Omental fat pad (tissue), 4 donors: ENCODE data around the gene MPIG6B. TPM values are rescaled to one million over a fixed set of nuclear protein-coding genes. Genes with fewer than 3 reads are reported as not detected.

Experiments
- ATAC-seq: fragments of 150-250 bp; one replicate; pipeline ENCODE4 v1.9.1; 2016; ENCODE audit warnings: mild to moderate bottlenecking, moderate library complexity; ENCODE audit not compliant: low FRiP score
- DNase-seq: peaks from one replicate; pipeline ENCODE4 v3.0.0-alpha.2; 2019; ENCODE audit warnings: low spot score
- total RNA-seq, 4 donors: library from RNA; depleted of rRNA; stranded (reverse); fragments of >200 nt; gene quantifications; one replicate each; pipeline ENCODE4 v1.1.0, GENCODE V29; 2016
- TF ChIP-seq, protein P1 (sequence below), 3 donors: fragments of 450-650 bp; IDR thresholded peaks; one replicate each; pipeline ENCODE4 v1.5.1; 2016 to 2017; ENCODE audit warnings: antibody characterized with exemption in 3 of 3, mild to moderate bottlenecking in 3 of 3, moderate library complexity in 2 of 3

MPIG6B gene
- total RNA-seq, 4 donors from 2014 or later: 0.84 TPM; not detected in 3

GRCh38 chr6:31762878-31763618 is 39.9 kb downstream of the MPIG6B start:
- TF ChIP-seq, protein P1, sequence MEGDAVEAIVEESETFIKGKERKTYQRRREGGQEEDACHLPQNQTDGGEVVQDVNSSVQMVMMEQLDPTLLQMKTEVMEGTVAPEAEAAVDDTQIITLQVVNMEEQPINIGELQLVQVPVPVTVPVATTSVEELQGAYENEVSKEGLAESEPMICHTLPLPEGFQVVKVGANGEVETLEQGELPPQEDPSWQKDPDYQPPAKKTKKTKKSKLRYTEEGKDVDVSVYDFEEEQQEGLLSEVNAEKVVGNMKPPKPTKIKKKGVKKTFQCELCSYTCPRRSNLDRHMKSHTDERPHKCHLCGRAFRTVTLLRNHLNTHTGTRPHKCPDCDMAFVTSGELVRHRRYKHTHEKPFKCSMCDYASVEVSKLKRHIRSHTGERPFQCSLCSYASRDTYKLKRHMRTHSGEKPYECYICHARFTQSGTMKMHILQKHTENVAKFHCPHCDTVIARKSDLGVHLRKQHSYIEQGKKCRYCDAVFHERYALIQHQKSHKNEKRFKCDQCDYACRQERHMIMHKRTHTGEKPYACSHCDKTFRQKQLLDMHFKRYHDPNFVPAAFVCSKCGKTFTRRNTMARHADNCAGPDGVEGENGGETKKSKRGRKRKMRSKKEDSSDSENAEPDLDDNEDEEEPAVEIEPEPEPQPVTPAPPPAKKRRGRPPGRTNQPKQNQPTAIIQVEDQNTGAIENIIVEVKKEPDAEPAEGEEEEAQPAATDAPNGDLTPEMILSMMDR (IDR thresholded peaks at IDR 0.05): no peak
- ATAC-seq (no peak), DNase-seq (no peak)

GRCh38 chr6:31763619-31763940 is 40.4 kb downstream of the MPIG6B start:
- TF ChIP-seq, protein P1 (IDR thresholded peaks at IDR 0.05): no peak
- DNase-seq (no peak), ATAC-seq (no peak)

DNA sequence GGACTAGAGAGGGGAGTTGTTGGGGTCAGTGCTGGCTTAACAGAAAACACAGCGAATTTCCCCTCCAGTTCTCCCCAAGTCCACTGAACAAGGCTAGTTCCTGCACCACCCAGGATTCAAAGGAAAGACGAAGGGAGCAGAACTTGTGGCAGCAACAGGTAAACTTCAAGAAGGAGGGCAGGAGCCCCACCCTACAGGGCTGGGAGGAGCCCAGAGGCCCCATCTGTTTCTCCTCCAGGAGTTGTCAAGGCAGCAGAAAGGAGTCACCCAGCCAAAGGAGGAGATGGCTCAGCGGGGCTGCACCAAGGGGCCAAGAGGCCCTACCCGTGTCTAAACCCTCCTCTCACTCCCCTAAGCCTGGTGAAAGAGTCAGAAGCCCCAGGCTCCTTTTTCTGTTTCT is 41.0 kb downstream of the MPIG6B start:
- TF ChIP-seq, protein P1 (IDR thresholded peaks at IDR 0.05): no peak
- ATAC-seq: no peak
- no peak for DNase-seq

DNA sequence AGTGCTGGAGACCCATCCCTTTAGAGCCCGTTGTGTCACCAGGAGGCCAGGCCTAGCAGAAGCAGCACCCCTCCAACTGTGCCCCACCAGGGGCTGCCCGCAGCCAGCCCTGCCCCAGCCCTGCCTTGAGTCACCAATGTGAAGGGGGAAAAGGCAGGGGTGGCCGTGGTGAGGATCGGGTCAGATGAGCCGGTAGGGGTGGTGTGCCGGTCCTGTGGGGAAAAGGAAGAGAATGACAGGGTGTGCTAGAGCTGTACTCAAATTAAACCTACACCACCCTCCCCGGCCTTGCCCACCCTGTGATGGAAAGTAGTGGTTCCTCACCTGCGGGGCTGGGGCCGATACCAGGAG is 42.4 kb downstream of the MPIG6B start:
- no peak for DNase-seq
- TF ChIP-seq, protein P1 (IDR thresholded peaks at IDR 0.05): no peak
- ATAC-seq: no peak

GRCh38 chr6:31765910-31766794 is 43.0 kb downstream of the MPIG6B start:
- ATAC-seq: no peak
- TF ChIP-seq, protein P1 (IDR thresholded peaks at IDR 0.05): no peak
- no peak for DNase-seq

DNA sequence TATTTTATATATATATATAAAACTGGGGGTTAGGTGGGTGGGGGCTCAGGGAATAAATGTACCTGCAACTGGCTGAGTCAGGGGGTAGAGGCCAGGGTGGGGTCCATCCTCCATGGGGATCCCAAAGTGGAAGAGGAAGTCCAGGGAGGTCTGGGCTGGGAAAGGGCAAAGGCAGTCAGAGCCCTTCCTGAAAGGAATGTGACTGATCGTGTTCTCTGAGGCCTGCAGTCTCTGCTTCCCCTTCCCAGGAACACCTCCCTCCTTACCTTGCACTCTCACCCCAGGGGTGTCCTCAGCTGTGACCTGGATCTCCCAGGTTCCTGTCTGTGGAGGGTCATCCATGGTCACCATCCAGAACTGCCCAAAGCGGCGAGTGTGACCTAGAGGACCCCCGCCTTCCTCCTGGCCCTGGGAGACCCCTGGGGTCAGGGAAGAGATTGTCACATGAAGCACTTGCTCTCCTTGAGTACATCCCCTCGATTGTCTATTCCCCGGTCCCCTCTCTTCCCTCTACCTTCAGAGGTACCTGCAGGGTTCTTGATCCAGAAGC is 44.0 kb downstream of the MPIG6B start:
- TF ChIP-seq, protein P1 (IDR thresholded peaks at IDR 0.05): no peak
- no peak for DNase-seq
- no peak for ATAC-seq
